B cell (primary cell): Measurements from ENCODE around the gene THSD7A.

ENCODE experiments used
- EZH2 ChIP-seq: IDR thresholded peaks from 2 replicates; pipeline ENCODE4 v1.6.1; 2012; ENCODE audit warnings: borderline replicate concordance, low read depth, mild to moderate bottlenecking, moderate library complexity, low read length; ENCODE audit not compliant: insufficient read depth, poor library complexity, severe bottlenecking
- TF ChIP-seq, protein P1 (sequence below): fragments of 200-600 bp; IDR thresholded peaks from one replicate; pipeline ENCODE4 v1.8.0; 2022; ENCODE audit warnings: antibody characterized with exemption, mild to moderate bottlenecking

DNA sequence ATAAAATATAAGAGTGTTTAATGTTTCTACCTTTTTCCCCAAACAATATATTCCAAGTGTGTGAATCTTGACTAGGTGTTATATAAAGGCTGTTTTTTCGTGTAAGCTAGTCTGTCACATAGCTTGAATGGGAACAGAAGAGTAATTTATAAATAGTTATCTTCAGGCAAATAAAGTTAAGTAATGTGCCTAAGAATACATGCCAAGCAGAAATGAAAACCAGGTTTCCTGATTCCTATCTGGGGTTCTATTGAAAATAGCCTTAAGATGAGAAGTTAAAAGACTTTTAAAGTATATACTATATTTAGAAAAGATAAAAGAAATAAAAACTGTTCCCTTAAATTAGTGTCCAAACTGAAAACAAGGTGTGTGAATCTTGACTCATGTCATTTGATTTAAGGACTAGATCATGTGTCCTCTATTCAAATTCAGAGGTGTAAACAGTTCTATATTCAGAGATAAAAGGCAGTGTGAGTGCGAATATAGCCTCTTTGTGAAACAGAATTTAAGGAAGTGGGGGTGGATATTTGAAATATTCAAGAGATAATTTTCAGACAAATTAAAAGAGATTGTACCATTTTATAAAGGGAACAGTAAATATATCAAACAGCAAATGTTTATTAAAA is 247.5 kb downstream of the THSD7A start:
- TF ChIP-seq, protein P1, sequence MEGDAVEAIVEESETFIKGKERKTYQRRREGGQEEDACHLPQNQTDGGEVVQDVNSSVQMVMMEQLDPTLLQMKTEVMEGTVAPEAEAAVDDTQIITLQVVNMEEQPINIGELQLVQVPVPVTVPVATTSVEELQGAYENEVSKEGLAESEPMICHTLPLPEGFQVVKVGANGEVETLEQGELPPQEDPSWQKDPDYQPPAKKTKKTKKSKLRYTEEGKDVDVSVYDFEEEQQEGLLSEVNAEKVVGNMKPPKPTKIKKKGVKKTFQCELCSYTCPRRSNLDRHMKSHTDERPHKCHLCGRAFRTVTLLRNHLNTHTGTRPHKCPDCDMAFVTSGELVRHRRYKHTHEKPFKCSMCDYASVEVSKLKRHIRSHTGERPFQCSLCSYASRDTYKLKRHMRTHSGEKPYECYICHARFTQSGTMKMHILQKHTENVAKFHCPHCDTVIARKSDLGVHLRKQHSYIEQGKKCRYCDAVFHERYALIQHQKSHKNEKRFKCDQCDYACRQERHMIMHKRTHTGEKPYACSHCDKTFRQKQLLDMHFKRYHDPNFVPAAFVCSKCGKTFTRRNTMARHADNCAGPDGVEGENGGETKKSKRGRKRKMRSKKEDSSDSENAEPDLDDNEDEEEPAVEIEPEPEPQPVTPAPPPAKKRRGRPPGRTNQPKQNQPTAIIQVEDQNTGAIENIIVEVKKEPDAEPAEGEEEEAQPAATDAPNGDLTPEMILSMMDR, result no peak
- no peak for TF ChIP-seq EZH2
